ENCODE data around the gene ETS1.

The ETS1 gene

GRCh38 chr11:128568166-128568778 is 19.1 kb downstream of the ETS1 start:
- DNase-seq (ENCODE audit: low spot score): no peak

DNA sequence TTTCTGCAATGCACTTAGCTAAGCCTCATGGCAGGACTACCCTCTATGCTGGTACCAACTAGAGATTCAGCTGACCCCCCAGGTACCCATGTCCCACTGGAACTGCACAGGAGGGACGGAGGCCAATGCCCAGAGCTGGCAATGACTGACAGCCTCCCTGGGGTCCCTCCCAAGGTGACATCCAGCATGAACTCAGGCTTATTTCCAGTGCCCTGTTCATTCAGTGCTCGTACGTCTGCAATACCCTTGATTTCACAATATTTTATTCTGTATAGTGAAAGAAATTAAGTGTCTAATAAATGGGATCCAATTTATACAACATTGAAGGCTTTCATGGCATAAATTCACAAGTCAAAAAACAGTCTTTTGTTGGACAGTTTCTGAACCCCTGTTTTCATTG is 20.2 kb downstream of the ETS1 start:
- DNase-seq (ENCODE audit: low spot score): no peak

- DNase-seq (ENCODE audit: low spot score): no peak
Measured at GRCh38 chr11:128565881-128566280, 21.5 kb downstream of the ETS1 start.

- no peak for DNase-seq (ENCODE audit: low spot score)
Measured at GRCh38 chr11:128564642-128565245, 22.6 kb downstream of the ETS1 start.

DNA sequence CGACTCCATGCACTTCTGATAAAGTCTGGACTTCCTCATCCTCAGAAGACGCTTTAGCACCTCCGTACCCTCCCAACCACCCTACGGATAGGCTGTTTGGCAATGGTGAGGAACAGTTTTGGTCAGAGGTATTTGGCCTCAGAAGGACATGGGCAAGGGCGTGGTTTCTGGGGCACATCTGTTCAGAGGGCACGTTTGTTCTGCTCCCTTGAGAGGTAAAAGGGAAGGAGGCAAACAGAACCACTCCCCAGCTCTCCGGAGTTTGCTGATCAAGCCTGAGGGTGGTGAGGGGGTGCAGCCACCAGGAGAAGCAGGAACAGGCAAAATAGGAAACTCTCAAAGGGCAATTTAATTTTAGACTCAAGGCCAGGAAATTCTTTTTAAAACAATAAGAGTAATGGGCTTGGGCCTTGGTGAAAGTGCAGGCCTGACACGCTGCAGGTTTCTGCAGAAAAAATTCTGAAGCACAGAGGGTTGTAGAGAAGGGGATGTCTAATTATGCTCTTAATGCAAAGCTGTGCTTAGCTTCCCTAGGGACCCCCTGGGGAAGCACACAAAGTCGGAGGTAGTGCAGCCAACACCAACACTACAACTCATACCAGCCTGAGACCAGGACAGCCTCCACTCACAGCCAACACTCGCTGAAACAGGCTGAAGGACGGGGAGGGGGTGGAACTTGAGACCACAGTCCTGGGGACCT is 23.3 kb downstream of the ETS1 start:
- no peak for DNase-seq (ENCODE audit: low spot score)

GRCh38 chr11:128563308-128563707 is 24.1 kb downstream of the ETS1 start:
- DNase-seq (ENCODE audit: low spot score): no peak

DNA sequence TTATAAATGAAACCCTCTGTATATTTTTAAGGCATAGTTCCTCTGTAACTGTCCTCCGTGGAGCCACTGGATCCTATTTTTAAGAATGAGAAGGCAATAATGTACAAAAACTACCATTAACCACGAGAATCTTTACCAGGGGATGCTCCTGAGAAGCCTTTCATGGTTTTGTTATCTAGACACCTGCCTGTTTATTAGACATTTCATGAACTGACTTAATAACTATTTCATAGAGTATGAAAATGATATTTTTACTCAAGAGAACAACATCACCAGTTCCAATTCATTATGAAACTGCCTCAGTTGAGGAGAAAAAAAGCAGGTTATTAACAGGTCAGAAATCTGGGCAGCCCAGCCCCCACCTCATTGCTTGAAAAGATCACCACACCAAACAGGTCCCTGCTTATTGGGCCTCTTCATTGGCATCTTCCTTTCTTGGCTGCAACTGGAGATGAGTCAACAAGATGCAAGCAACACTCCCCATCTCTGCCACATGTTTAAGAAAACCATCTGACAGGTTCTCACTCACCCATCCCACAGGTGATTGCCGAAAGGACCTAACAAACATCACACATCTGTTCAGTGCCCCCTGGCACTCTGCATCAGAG is 27.8 kb downstream of the ETS1 start:
- no peak for DNase-seq (ENCODE audit: low spot score)

DNA sequence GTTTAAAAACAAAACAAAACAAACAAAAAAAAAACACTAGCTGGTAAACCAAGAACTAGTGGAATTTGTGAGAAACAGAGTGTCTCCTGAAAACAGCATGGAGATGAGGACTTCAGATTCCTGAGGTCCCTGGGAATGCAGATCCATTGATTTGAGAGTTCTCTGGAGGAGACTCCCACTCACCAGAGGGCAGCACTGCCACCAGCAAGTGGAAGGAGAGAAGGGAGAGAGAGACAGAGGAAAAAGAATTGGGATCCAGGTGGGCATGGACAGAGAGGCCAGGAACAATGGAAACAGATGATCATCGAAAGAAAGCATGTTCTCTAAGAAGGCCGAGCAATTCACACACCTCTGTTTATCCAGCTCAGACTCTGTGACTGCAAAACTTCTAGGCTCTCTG is 31.8 kb downstream of the ETS1 start:
- no peak for DNase-seq (ENCODE audit: low spot score)

DNA sequence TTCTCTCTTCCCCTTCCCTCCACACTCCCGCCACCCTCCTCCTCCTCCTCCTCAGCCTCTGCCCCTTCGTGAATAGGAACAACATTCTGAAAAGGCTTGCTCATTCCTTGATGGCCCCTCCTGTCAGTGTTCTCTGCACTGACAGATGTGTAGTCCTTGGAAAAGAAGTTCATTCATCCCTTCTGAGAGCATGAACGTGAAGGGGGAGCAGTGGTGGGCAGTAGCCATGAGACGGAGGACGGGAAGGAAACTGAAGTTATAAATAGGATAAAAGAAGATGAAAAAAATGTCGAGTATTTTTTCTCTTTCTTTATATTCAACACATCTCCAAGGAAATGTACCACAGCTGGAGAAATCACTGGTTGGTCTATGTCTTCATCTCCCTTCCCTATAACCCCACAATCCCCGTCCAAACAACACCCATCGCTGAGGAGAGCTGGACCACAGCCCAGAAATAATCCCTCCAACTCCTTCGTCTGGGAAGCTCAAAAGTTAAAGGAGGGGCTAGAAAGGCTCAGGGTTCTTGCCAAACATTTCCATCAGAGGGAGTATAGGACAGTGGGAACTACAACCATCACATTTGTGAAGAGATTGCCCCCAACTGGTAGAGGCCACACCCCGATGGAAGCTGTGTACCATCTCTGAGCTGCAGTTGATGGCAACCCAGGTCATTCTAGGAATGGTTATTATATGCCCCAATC is 33.5 kb downstream of the ETS1 start:
- no peak for DNase-seq (ENCODE audit: low spot score)

GRCh38 chr11:128552783-128553661 is 34.3 kb downstream of the ETS1 start:
- peak; percentile 36 for DNase-seq (ENCODE audit: low spot score)

DNA sequence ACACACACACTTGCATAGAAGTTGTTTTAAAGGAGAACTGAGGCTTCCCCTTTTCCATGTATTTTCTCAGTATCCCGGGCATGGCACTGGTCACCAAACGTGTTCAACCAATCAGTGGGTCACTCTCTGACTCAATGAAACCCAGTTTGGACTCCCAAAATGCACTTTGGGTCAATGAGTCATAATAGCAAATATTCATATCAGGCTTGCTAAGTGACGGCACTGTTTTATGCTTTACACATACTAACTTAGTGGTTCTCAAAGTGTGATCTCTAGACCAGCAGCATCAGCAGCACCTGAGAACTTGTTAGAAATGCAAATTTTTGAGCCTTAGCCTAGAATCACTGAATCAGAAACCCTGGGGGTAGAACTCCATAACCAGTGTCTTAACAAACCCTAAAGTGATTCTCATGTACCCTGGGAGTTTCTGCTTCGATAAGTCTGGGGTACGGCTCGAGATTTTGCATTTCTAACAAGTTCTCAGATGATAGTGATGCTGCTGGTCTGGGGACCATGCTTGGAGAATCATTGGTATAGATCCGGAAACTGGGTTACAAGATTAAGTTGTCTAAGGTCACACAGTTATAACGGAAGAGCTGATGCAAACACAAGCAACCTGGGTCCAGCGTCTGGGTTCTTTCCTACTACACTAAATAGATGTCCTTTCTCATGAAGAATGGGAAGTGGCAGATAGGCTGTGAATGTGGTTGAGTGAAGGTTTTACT is 35.6 kb downstream of the ETS1 start:
- DNase-seq (ENCODE audit: low spot score): peak; percentile 73

- DNase-seq (ENCODE audit: low spot score): peak; percentile 39
Measured at GRCh38 chr11:128551058-128551457, 36.3 kb downstream of the ETS1 start.

- no peak for DNase-seq (ENCODE audit: low spot score)
Measured at GRCh38 chr11:128550261-128550821, 37.0 kb downstream of the ETS1 start.

GRCh38 chr11:128549256-128549944 is 38.0 kb downstream of the ETS1 start:
- DNase-seq (ENCODE audit: low spot score): no peak

- DNase-seq (ENCODE audit: low spot score): no peak
Measured at GRCh38 chr11:128548649-128549255, 38.6 kb downstream of the ETS1 start.

- DNase-seq (ENCODE audit: low spot score): no peak
Measured at GRCh38 chr11:128547946-128548648, 39.3 kb downstream of the ETS1 start.

DNA sequence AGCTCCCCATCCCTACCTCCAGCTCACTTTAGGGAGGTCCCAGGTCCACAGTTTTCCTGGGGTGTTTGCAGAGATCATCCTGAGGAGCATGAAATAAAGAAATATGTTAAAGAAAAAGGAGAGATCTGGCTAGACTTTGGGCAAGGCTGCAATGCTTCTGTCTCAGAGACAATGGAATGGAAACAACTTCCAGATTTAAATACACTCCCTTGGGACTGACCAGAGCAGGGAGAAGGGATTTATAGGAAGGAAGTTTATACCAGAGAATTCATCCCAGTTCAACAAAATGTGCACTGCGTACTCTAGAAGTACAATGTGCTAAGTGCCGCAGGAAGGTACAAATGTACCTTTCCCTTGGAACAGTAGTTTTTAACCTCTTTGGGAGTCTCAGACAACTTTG is 40.4 kb downstream of the ETS1 start:
- no peak for DNase-seq (ENCODE audit: low spot score)

- DNase-seq (ENCODE audit: low spot score): peak; percentile 31
Measured at GRCh38 chr11:128544471-128545051, 42.8 kb downstream of the ETS1 start.
